Sigmoid colon (tissue), 7 donors: Measurements from ENCODE around the gene NUDC. TPM values are rescaled to one million over a fixed set of nuclear protein-coding genes. Genes with fewer than 3 reads are reported as not detected.
A peak's percentile ranks its signal among the peaks of the same experiment; 100 is the strongest.

Source experiments
- DNase-seq: peaks from one replicate; pipeline ENCODE4 v3.0.0-alpha.2; 2019
- H3K27ac ChIP-seq, 4 donors: fragments of 200-600 bp; sonication (generic); one replicate each; pipeline ENCODE4 v1.5.1; 2016 to 2019; ENCODE audit warnings: mild to moderate bottlenecking in 1 of 4
- H3K27me3 ChIP-seq, 3 donors: fragments of 200-600 bp; sonication (generic); one replicate each; pipeline ENCODE4 v1.5.1; 2019; ENCODE audit warnings: mild to moderate bottlenecking in 1 of 3
- H3K36me3 ChIP-seq, 4 donors: fragments of 200-600 bp; sonication (generic); one replicate each; pipeline ENCODE4 v1.5.1; 2016 to 2019
- H3K4me1 ChIP-seq, 4 donors: fragments of 200-600 bp; sonication (generic); one replicate each; pipeline ENCODE4 v1.5.1; 2017 to 2019
- H3K4me3 ChIP-seq, 4 donors: fragments of 200-600 bp; sonication (generic); one replicate each; pipeline ENCODE4 v1.5.1; 2017 to 2019; ENCODE audit warnings: mild to moderate bottlenecking in 2 of 4, moderate library complexity in 1 of 4
- H3K9me3 ChIP-seq, 4 donors: fragments of 200-600 bp in 3 of 4; sonication (generic) in 3 of 4; one replicate each; pipeline versions ENCODE4 v1.5.1 to v1.6.1; 2013 to 2019
- CTCF ChIP-seq, 4 experiments: fragments of 450-650 bp in 3 of 4; fragments of 200-600 bp in 1 of 4; IDR thresholded peaks; one replicate each; pipeline ENCODE4 v1.5.1; 2016 to 2019; ENCODE audit warnings: antibody characterized with exemption in 4 of 4, mild to moderate bottlenecking in 3 of 4, moderate library complexity in 2 of 4
- EP300 ChIP-seq, 4 donors: sonication (generic); formaldehyde crosslinking; IDR thresholded peaks; one replicate each; pipeline ENCODE4 v1.6.1; 2017; ENCODE audit warnings: antibody characterized with exemption in 4 of 4
- POLR2A ChIP-seq, 2 donors: fragments of 450-650 bp; IDR thresholded peaks; one replicate each; pipeline ENCODE4 v1.6.1; 2016; ENCODE audit warnings: antibody characterized with exemption in 2 of 2, mild to moderate bottlenecking in 2 of 2, moderate library complexity in 2 of 2
- POLR2AphosphoS5 ChIP-seq, 4 donors: sonication (generic); formaldehyde crosslinking; IDR thresholded peaks; one replicate each; pipeline ENCODE4 v1.6.1; 2017; ENCODE audit warnings: antibody characterized with exemption in 4 of 4
- WGBS, 2 donors: extraction: QIAGEN DNeasy Blood & Tissue Kit; methylation state at CpG; one replicate each; pipeline ENCODE4 v1.1.7; 2013; 5-methylcytosine and 5-hydroxymethylcytosine counted together
- intact Hi-C: fragments of 100-400 bp; cut with DNase I; formaldehyde crosslinking; loops from one replicate; pipeline ENCODE4 v1.15.1; 2023
- polyA plus RNA-seq, 3 donors: library from polyadenylated mRNA; stranded (reverse); fragments of 200-250 nt; gene quantifications; one replicate each; pipeline ENCODE4 v1.2.3, GENCODE V29; 2013
- total RNA-seq, 4 donors: library from RNA; depleted of rRNA; stranded (reverse); fragments of >200 nt; gene quantifications; one replicate each; pipeline ENCODE4 v1.1.0, GENCODE V29; 2016
- donor health status: healthy with polysubstance abuse.
- donor health status: Bipolar disorder and iron deficiency.
- donor health status: healthy.

The NUDC gene
- total and polyA plus RNA-seq, 7 donors, result 28.4 to 82.1 (median 57.1) TPM

- DNase-seq, result no peak
- WGBS, 2 donors, result 48 to 70% methylated on average over 10 of the region's 10 CpGs
- no peak overlapping the region for H3K27ac ChIP-seq
- H3K36me3 ChIP-seq, result no peaks in the 10 kb centered on the region
- intact Hi-C loops, result loop anchor here (10.0 kb wide), 1 partner anchor 403 kb away; the partner anchor contains the start of gene GPR3
- no peak overlapping the region for H3K4me3 ChIP-seq
- peaks cover 0 to 19% (median 5%) of the 10 kb centered on the region in 3 donors for H3K27me3 ChIP-seq
- H3K9me3 ChIP-seq, result no peaks in the 10 kb centered on the region
- TF ChIP-seq EP300 (IDR thresholded peaks at IDR 0.05), result no peak
- no peak for TF ChIP-seq POLR2AphosphoS5 (IDR thresholded peaks at IDR 0.05)
- H3K4me1 ChIP-seq, result peaks cover 0 to 34% (median 27%) of the 10 kb centered on the region in 4 donors
Observed at GRCh38 chr1:26991310-26992116, 70.0 kb downstream of the NUDC start.

GRCh38 chr1:26993237-26994019 lies 71.9 kb downstream of the NUDC start, which contains the start of gene TRNP1:
Gene TRNP1, plus strand, starts transcription at chr1:26993692. Its CDS starts 95 bp downstream, at chr1:26993787.
- peak; percentile 85 for DNase-seq
- Histone ChIP-seq H3K27me3 (peaks cover 0 to 19% (median 5%) of the 10 kb centered on the region in 3 donors), H3K9me3 (no peaks in the 10 kb centered on the region), H3K4me3 (peak within 1 kb of the TSS; percentile 64 to 82 (median 74)), H3K36me3 (no peaks in the 10 kb centered on the region), H3K4me1 (peaks cover 0 to 51% (median 45%) of the 10 kb centered on the region in 4 donors), H3K27ac (peak within 1 kb of the TSS; percentile 91 to 98 (median 97))
- intact Hi-C loops, result loop anchor here (10.0 kb wide), 1 partner anchor 401 kb away; the partner anchor contains the start of gene GPR3
- TF ChIP-seq POLR2AphosphoS5 (IDR thresholded peaks at IDR 0.05), result peak; percentile 81 to 95 (median 94)
- TF ChIP-seq POLR2A (IDR thresholded peaks at IDR 0.05), result peak; percentile 63 to 71
- TF ChIP-seq CTCF (IDR thresholded peaks at IDR 0.05), result no peak
- WGBS, 2 donors, result 1% methylated on average over 60 of the region's 61 CpGs

- no peak for TF ChIP-seq CTCF (IDR thresholded peaks at IDR 0.05)
- peak in 1 of 4 donors; percentile 15 for TF ChIP-seq POLR2AphosphoS5 (IDR thresholded peaks at IDR 0.05)
- no peak for TF ChIP-seq POLR2A (IDR thresholded peaks at IDR 0.05)
- TF ChIP-seq EP300 (IDR thresholded peaks at IDR 0.05), result no peak
- no peaks in the 10 kb centered on the region for H3K9me3 ChIP-seq
- intact Hi-C loops, result loop anchor here (10.0 kb wide), 1 partner anchor 401 kb away; the partner anchor contains the start of gene GPR3
- DNase-seq, result no peak
- H3K36me3 ChIP-seq, result no peaks in the 10 kb centered on the region
- 1 to 2% methylated on average over 97 of the region's 97 CpGs for WGBS, 2 donors
- H3K4me3 ChIP-seq, result peak overlapping the region; percentile 64 to 82 (median 74)
- peaks cover 0 to 19% (median 5%) of the 10 kb centered on the region in 3 donors for H3K27me3 ChIP-seq
- peaks cover 0 to 58% (median 53%) of the 10 kb centered on the region in 4 donors for H3K4me1 ChIP-seq
- H3K27ac ChIP-seq, result peak overlapping the region; percentile 91 to 98 (median 97)
Observed at GRCh38 chr1:26994020-26994786, 72.7 kb downstream of the NUDC start.

- DNase-seq, result no peak
- Histone ChIP-seq H3K4me1 (peaks cover 0 to 65% (median 61%) of the 10 kb centered on the region in 4 donors), H3K27me3 (peaks cover 0 to 19% (median 5%) of the 10 kb centered on the region in 3 donors), H3K9me3 (no peaks in the 10 kb centered on the region), H3K36me3 (no peaks in the 10 kb centered on the region), H3K4me3 (peak overlapping the region; percentile 36 to 82 (median 68)), H3K27ac (peak overlapping the region; percentile 91 to 98 (median 97))
- WGBS, 2 donors, result 27 to 42% methylated on average over 15 of the region's 15 CpGs
- peak in 1 of 4 donors; percentile 27 for TF ChIP-seq POLR2AphosphoS5 (IDR thresholded peaks at IDR 0.05)
- TF ChIP-seq POLR2A (IDR thresholded peaks at IDR 0.05), result no peak
- no peak for TF ChIP-seq EP300 (IDR thresholded peaks at IDR 0.05)
- TF ChIP-seq CTCF (IDR thresholded peaks at IDR 0.05), result no peak
- intact Hi-C loops, result loop anchor here (10.0 kb wide), 1 partner anchor 400 kb away; the partner anchor contains the start of gene GPR3
Observed at GRCh38 chr1:26994787-26995517, 73.4 kb downstream of the NUDC start.
